ENCODE measurements around the gene GLIS2. TPM values are rescaled to one million over a fixed set of nuclear protein-coding genes. Genes with fewer than 3 reads are reported as not detected.

The GLIS2 gene
- total RNA-seq, 1 donor from 2014 or later, result 5.1 TPM

- no peak for DNase-seq
Measured at GRCh38 chr16:4352843-4353242, 37.0 kb downstream of the GLIS2 start.

DNA sequence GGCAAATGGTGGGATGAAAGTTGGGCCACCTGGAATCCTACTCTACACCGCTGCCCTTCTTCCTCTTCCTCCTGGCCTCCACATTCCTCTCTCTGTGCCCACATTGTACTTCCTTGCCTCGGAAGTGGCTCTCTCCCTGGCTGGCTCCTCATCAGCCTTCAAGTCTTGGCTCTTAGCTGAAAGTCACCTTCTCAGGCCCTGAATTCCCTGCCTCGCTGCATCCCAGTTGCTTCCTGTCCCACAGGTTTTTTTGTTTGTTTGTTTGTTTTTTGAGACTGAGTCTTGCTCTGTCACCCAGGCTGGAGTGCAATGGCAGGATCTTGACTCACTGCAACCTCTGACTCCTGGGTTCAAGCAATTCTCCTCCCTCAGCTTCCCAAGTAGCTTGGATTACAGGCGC lies 37.8 kb downstream of the GLIS2 start:
- DNase-seq, result no peak

DNA sequence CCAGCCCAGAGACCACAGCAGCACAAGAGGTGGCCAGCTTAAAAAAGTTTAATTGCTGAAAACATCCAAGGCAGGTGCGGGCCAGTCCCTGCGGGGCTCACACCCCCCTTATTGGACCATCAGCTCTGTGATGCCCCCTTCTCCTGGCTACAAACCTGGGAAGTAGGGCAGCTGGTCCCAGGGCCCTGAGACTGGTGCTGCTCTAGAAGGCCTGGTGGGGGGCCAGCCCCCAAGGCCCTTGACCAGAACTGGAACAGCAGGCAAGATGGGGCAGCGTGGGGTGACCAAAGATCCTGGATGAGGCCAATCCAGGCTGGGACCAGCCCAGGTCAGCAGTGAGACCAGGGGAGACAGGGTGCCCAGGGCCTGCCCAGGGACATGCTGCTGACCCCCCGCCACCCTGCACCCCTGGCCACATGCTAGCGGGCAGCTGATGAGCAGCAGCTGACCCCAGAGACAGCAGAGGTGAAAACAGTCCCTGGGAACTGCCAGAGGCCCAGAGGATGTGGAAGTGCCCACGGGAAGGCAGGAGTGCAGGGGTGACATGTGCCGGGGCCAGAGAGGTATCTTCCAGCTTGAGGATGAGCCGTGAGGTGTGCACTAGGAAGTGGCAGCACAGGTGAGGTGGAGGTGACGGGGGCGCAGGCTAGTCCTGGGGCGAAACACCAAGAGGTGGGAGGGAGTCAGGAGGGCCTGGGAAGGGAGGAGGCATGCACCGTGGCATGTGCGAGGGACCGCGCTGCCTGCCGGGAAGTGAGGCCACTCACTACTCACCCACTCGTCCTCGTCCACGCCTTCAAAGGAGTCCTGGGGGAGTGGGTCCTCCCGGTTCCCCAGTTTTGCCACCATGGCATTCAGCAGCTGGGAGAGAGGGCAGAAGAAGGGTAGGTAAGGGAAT lies 38.9 kb downstream of the GLIS2 start:
- no peak for DNase-seq

DNA sequence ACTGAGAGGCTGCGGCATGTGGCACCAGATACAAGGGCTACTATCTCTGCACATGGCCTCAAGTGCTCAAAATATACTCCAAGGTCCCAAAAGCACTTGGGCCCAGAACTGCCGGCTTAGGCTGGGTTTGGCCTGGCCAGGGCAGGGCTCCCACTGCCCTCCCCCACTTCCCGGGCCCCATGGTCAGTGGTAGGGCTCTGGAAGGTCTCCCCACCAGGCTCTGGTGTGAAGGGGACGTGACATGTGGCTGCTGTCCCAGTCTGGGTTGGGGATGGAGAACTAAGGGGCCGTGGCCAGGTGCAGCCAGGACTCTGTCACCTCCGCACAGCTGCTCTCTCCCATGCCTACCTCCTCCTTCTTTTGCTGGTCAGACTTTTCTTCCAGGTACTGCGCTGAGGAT lies 41.0 kb downstream of the GLIS2 start:
- no peak for DNase-seq

DNA sequence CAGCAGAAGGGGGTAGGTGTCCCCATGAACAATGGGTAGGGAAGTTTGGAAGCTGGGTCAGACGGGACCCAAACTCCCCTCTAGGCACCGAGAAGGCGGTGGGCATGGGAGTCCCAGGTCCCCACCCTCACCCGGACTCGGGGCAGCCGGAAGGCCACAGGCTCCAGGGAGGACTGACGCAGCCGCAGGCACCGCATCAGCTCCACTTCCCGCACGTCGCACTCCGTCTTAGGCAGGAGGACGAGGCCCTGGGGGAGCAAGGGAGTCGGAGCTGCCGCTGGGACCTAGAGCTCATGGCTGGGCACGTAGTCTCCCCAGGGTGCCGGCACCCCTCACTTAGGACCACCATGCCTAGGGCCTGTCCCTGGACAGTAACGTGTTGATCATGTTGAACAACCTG lies 42.4 kb downstream of the GLIS2 start:
- DNase-seq, result no peak

DNA sequence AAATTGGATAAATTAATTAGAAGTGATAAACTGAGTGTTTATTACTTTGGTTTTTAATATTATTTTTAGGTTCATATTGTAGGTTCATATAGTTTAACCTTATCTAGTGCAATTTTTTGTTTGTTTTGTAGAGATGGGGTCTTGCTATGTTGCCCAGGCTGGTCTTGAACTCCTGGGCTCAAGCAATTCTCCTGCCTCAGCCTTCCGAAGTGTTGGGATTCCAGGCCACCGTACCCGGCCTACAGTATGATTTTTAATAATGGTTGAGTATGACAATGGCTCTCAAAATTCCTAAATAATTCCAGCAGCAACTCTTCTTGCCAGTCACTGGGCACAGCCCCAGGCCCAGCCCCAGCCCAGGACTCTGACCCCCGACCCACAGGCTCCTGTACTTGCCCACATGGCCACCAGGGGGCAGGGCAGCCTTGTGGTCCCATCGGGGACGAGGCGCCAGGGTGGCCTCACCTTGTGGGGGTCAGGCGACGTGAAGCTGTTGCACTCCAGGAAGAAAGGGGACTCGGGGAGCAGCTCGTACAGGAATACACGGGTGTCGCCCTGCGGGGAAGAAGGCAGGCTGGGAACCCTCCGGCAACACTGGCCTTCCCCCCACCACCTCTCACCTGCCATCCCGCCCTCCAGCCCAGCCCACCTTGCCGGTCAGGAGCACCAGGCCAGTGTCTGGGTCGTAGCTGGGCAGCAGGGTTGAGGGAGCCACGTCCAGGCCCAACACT lies 43.1 kb downstream of the GLIS2 start:
- no peak for DNase-seq

GRCh38 chr16:4359914-4360313 lies 44.0 kb downstream of the GLIS2 start:
- no peak for DNase-seq

DNA sequence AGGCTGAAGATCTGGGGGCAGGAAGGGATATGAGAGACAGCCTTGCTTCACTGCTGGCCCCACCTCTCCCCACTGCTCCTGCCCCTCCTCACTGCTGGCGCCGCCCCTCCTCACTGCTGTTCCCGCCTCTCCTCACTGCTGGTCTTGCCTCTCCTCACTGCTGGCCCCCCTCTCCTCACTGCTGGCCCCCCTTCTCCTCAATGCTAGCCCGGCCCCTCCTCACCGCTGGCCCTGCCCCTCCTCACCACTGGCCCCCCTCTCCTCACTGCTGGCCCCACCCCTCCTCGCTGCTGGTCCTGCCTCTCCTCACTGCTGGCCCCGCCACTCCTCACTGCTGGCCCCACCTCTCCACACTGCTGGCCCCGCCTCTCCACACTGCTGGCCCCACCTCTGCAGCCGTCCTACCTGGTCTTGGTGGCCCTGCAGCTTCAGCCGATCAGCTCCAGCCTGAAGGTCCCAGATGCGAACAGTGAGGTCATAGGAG lies 44.7 kb downstream of the GLIS2 start:
- DNase-seq, result no peak

DNA sequence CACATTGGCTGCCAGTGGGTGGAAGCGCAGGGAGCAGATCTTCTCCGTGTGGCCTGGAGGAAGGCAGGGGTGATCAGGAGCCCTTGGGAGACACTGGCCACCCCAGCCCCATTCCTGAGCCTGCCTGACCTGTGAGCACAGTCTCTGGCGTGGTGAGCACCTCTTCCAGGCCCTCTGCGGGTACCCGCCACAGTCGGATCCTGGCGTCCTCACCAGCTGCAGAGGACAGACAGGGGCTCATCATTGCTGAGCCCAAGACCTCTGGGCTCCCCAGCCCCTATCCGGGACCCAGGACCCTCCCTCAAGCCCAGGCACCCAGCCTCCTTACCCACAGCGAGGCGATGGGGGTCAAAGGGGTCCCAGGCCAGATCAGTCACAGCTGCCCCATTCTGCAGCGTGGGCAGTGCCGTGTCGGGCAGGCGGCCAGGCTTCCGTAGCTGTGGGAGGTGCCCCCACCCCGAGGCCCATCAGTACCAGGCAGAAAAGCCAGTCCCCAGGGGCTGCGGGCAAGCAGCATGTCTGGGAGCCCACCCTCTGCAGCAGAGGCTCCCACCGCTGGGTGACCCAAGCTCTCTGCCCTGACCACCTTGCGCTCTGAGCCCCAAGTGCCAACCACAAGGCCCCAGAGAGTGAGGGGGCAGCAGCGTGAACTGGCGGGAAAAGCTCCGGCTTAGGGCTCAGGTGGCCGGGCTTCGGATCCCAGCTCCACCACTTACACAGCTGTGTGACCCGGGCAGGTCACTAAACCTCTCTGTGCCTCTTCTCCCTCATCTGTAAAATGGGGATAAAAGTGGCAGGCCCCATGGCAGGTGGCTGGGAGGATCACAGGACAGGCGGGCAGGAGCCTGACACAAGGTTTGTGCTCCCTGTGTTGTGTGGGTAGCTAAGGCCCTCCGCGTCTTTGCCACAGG lies 45.4 kb downstream of the GLIS2 start:
- DNase-seq, result no peak

GRCh38 chr16:4361944-4362311 lies 46.1 kb downstream of the GLIS2 start:
- DNase-seq, result no peak

- DNase-seq, result no peak
Measured at GRCh38 chr16:4362476-4363135, 46.7 kb downstream of the GLIS2 start.

- DNase-seq, result no peak
Measured at GRCh38 chr16:4364196-4365013, 48.5 kb downstream of the GLIS2 start.

DNA sequence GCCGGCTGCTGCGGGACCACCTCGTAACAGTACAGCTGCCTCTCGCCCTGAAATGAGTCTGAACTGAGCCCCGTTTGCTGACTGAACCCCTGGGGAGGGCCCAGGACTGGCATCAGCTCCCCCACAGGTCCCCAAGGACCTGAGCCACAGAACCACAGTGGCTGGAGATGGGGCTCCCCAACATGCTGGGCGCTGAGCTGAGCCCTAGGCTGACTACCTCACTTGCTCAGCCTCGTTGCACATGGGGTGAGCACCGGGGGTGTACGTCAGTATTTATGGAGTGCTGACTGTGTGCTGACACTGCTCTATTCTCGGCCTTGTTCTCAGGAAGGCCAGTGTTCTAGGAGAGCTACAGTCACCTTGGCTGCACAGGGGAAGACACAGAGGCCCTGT lies 49.1 kb downstream of the GLIS2 start:
- DNase-seq, result no peak

- peak; percentile 30 for DNase-seq
Measured at GRCh38 chr16:4365615-4366014, 49.7 kb downstream of the GLIS2 start.

DNA sequence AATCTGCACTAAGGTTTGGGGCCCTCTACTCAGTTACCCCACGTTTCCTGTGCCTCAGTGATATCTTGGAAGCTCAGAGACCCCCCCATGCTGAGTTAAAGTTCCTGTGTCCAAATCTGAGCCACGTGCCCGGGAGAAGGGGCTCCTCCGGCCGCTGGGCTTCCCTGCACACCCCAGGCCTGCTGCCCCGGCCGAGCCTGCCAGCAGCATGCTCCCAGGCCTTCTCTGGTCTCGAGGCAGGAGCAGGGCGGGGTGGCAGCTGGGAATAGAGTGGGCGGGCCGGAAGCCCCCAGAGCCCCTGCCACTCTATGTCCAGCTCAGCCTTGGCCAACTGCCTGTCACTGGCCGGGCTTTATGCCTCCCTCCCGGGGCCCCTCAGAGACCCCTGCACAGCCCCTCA lies 50.1 kb downstream of the GLIS2 start:
- DNase-seq, result no peak

GRCh38 chr16:4367393-4367856 lies 51.6 kb downstream of the GLIS2 start:
- no peak for DNase-seq

GRCh38 chr16:4369007-4369733 lies 53.3 kb downstream of the GLIS2 start:
- DNase-seq, result no peak

GRCh38 chr16:4370151-4370550 lies 54.3 kb downstream of the GLIS2 start:
- DNase-seq, result no peak

- no peak for DNase-seq
Measured at GRCh38 chr16:4370570-4371356, 54.9 kb downstream of the GLIS2 start.
